BE2C (cell line): ENCODE measurements around the gene FOSB.

Experiments used
- DNase-seq: peaks from one replicate; pipeline ENCODE4 v3.0.0-alpha.2; 2020
- H3K27me3 ChIP-seq: fragments of 250-450 bp; sonication (Bioruptor Pico); 2 replicates; pipeline ENCODE4 v1.5.1; 2020; ENCODE audit warnings: mild to moderate bottlenecking
- H3K36me3 ChIP-seq: fragments of 250-450 bp; sonication (Bioruptor Pico); 2 replicates; pipeline ENCODE4 v1.5.1; 2020; ENCODE audit warnings: mild to moderate bottlenecking
- H3K4me1 ChIP-seq: fragments of 250-450 bp; sonication (Bioruptor Pico); 2 replicates; pipeline ENCODE4 v1.5.1; 2020
- H3K4me3 ChIP-seq: 2 replicates; pipeline ENCODE4 v1.5.1; 2011; ENCODE audit warnings: low read depth, low read length
- H3K9me3 ChIP-seq: fragments of 250-450 bp; sonication (Bioruptor Pico); 2 replicates; pipeline ENCODE4 v1.5.1; 2020
- TF ChIP-seq, protein P1 (sequence below): IDR thresholded peaks from 2 replicates; pipeline ENCODE4 v1.5.1; 2012; ENCODE audit warnings: mild to moderate bottlenecking, low read depth, low read length

FOSB gene

DNA sequence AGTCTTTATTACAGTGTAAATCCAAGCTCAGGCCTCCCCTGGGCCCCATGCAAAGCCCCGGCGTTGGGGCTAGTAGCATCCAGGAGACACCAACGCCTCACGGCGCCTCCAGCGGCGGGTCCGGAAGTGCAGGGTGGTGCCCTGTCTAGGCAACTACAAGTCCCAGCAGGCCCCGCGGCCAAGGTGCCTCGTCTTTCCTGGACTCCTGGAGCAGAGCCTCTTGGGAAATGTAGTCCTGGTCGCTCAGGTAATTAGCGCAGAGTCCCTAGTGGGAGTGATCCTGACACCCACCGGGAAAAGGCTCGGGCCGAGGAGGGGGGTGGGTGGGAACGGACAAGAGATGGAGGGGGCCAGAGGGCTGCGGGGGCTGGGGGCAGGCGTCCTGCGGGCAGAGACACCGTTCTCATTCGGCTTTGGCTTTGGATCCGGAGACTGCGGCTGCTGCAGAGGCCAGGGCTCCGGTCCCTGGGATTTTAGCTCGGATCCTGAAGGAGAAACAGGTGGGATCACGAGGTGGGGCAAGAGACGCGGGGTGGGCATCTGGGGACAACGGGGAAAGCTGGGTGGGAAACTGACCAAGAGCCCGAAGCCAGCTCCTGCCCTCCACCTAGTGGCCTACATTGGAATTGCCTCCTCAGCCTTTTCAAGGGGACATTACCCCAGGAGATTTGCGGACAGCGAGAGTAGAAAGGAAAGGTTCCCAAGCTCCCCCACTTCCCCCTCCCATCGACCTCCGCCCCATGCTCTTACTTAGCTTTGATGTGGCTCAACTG, 17.7 kb downstream of the FOSB start:
- peak; percentile 99 for DNase-seq
- Histone ChIP-seq H3K36me3 (no peaks in the 10 kb centered on the region), H3K27me3 (no peaks in the 10 kb centered on the region), H3K4me3 (peak overlapping the region; percentile 67), H3K9me3 (no peaks in the 10 kb centered on the region), H3K4me1 (0 out of 2 replicates have a peak, but pooled peaks cover 3% of the 10 kb centered on the region)
- TF ChIP-seq, protein P1, sequence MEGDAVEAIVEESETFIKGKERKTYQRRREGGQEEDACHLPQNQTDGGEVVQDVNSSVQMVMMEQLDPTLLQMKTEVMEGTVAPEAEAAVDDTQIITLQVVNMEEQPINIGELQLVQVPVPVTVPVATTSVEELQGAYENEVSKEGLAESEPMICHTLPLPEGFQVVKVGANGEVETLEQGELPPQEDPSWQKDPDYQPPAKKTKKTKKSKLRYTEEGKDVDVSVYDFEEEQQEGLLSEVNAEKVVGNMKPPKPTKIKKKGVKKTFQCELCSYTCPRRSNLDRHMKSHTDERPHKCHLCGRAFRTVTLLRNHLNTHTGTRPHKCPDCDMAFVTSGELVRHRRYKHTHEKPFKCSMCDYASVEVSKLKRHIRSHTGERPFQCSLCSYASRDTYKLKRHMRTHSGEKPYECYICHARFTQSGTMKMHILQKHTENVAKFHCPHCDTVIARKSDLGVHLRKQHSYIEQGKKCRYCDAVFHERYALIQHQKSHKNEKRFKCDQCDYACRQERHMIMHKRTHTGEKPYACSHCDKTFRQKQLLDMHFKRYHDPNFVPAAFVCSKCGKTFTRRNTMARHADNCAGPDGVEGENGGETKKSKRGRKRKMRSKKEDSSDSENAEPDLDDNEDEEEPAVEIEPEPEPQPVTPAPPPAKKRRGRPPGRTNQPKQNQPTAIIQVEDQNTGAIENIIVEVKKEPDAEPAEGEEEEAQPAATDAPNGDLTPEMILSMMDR = peak; percentile 89

DNA sequence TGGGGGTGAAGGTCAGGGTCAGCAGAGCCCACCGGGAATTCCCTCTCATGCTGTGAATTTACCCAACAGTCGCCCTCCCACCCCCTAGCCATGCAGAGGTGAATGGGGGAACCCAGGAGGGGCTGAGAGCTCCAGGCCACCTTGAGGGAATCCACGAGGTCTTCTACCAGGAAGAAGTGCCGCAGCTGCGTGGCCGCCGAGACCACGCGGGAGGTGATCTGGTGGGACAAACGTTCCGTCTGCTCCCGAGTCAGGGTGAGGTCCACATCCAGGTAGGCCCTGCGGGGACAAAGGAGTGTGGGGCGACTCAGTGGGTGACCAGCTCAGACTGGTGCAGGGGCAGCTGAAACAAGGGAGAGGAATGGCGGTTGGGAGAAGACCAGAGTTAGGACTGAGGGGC, 20.9 kb downstream of the FOSB start:
- TF ChIP-seq, protein P1 = no peak
- no peak for DNase-seq
- Histone ChIP-seq H3K4me3 (no peak overlapping the region), H3K27me3 (no peaks in the 10 kb centered on the region), H3K36me3 (peaks cover 6% of the 10 kb centered on the region), H3K9me3 (no peaks in the 10 kb centered on the region), H3K4me1 (0 out of 2 replicates have a peak, but pooled peaks cover 3% of the 10 kb centered on the region)

DNA sequence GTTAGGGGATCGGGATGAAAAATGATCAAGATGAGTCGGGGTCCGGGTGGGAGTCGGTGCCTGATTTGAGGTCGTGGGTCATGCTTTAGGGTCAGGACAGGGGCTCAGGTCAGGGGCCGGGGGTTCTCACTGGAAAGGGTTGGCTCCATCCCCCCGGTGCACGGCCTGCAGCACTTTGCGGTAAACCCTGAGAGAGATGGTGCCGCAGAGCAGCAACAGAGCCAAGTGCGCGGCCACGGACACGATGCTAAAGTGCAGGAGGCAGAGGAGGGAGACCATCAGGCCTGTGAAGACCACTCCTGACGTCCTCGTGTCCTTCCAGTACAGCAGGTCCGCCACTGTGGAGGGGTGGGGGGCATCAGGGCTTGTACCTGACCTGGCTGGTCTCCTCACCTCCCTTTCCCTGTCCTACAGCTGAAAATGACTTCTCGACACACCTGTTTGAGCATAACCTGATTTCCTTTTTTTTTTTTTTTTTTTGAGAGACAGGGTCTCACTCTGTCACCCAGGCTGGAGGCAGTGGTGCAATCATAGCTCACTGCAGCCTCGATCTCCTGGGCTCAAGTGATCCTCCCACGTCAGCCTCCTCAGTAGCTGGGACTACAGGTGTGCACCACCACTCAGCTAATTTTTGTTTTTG, 21.5 kb downstream of the FOSB start:
- no peak for DNase-seq
- no peak overlapping the region for H3K4me3 ChIP-seq

DNA sequence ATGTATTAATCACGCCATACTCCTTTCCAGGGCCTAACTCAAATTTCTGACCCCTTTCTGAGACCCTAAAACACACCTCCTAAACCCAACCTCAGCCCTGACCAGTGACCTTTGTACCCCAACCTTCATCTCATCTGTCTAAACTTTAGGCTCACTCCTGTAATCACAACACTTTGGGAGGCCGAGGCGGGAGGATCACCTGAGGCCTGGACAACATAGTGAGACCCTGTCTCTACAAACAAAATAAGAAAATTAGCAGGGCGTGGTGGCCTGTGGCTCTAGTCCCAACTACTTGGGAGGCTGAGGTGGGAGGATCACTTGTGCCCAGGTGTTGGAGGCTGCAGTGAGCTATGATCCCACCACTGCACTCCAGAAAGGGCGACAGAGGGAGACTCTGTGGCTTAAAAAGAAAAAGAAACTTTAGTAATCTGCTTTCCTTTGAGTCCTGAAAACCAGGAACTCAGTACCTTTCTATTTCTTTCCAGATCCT, 24.4 kb downstream of the FOSB start:
- no peaks in the 10 kb centered on the region for H3K9me3 ChIP-seq
- no peaks in the 10 kb centered on the region for H3K27me3 ChIP-seq
- TF ChIP-seq, protein P1 = no peak
- H3K4me1 ChIP-seq = no peaks in the 10 kb centered on the region
- peaks cover 21% of the 10 kb centered on the region for H3K36me3 ChIP-seq
- no peak for DNase-seq
- H3K4me3 ChIP-seq = no peak overlapping the region

More for the DNA sequence above, 21.5 kb downstream of the FOSB start:
- H3K27me3 ChIP-seq = no peaks in the 10 kb centered on the region
- TF ChIP-seq, protein P1 = no peak
- 0 out of 2 replicates have a peak, but pooled peaks cover 3% of the 10 kb centered on the region for H3K4me1 ChIP-seq
- H3K36me3 ChIP-seq = peaks cover 12% of the 10 kb centered on the region
- no peaks in the 10 kb centered on the region for H3K9me3 ChIP-seq

DNA sequence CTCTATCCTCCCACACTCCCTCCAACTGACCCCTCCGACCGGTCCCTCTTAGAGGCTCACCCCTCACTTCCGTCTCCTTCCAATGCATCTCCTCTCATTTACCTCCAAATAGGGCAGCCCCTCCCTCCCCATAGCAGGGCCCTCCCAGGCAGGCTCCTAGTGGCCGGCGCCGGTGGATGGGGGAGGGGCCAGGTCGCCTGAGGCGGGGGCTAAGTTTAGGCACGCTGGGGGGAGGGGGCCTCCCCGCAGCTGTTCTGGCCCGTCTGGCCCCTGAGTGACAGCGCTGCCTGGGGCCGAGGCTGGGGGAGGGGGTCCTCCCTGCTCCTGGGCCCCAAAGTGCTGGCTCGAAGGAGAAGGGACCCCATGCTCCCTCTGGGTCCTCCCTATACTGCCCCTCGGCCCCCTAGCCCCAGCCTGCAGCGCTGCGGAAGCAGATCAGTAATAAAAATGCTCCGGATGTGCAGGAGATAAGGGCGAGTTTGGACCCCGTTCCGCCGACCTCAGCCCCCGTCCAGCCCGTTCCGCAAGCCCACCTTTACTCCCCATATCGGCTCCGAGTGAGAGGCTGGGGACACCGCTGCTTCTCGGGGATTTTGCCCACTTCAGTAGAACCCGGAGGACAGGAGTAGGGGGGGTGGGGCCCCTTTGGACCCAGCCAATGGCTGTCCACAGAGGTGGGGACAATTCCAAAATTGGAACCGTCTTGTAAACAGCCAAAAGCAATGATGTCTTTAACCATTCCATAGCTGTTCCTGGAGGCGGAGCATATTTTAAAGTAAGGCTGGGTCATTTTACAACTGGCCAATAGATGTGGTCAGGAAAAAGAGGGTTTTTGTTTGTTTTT, 25.1 kb downstream of the FOSB start:
- Histone ChIP-seq H3K4me1 (no peaks in the 10 kb centered on the region), H3K27me3 (no peaks in the 10 kb centered on the region), H3K9me3 (no peaks in the 10 kb centered on the region), H3K4me3 (no peak overlapping the region), H3K36me3 (peaks cover 21% of the 10 kb centered on the region)
- no peak for DNase-seq
- TF ChIP-seq, protein P1 = no peak
